ENCODE measurements around the gene SFPQ.
"Not testable (repeated sequence)": the region's sequence is repeated elsewhere in the genome, so short reads cannot be mapped to it uniquely, and the experiment has no call there.

SFPQ gene

DNA sequence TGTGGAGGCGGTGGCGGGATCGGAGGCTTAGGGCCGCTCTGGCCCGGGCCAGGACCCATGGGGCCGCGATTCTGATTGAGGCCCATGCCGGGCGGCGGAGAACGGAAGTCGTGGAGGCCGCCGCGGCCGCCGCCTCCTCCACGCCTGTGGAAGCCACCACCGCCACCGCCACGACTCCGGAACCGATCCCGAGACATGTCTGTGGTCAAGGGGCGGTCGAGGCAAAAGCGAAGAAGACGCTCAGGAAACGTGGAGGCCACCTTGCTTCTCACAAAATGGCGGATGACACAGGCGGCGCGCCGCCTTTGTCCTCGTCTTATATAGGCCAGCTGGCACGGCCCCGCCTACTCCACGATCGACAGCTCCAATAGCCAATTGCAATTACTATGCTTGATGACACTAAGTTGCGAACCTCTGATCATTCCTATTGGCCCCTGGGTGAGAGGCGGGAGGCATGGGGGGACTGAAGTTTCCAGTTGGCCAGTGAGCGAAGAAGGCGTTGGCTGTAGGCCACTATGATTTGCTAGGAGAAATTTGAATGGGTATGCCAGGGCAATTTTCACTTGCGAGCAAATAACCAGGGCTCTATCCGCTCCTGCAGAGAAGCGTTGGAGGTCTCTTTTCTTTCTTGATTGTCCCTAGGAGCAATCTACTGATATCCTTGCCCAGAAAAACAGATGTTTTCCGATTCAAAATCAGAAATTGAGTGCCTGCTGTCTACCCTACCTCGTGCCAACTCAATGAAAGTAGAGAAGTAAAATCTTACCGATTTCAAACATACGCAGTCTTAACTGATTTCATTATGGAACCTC, at the start of gene SFPQ:
TSS of gene SFPQ (minus strand) at position 293 of the 812 bp plus-strand sequence. CDS start at position 197, 96 bp downstream.
- peak; percentile 98 for DNase-seq

GRCh38 chr1:35236772-35237171, 43.8 kb upstream of the SFPQ start:
- not testable (repeated sequence) for DNase-seq

GRCh38 chr1:35231287-35231686, 38.3 kb upstream of the SFPQ start:
- DNase-seq = no peak

DNA sequence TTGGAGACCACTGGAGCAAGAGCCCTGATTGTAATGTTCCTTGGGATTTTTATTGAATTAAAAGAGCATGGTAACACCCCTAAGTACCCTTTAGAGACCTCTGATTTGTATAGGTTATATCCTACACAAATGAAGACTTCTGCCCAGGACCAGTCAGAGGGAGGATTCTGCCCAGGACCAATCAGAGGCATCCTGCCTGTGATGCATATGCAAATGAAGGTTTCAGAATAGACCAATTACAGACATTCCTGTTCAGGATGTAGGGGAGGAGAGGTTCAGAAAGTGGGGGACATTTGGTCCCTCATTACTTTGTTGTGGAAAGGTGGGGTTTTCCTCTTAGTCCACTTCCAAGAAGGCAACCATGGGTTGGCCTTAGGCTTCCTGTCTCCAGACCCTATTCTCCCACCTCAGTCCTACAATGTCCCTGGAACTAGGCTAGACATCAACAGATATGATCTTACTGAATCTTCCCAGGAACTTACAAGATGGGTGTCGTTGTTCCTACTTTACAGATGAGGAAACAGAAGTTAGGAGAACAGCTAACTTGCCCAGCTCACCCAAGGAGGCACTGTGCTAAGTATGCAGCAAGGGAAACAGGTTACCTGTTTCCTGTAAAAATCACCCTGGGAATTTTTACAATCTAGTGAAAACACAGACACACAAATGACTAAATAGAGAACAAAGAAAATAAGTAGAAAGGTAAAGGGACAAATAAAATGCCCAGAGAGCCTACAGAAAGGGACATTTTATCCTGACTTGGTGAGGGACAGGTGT, 36.8 kb upstream of the SFPQ start:
- no peak for DNase-seq

GRCh38 chr1:35226546-35226945, 33.6 kb upstream of the SFPQ start:
- no peak for DNase-seq

DNA sequence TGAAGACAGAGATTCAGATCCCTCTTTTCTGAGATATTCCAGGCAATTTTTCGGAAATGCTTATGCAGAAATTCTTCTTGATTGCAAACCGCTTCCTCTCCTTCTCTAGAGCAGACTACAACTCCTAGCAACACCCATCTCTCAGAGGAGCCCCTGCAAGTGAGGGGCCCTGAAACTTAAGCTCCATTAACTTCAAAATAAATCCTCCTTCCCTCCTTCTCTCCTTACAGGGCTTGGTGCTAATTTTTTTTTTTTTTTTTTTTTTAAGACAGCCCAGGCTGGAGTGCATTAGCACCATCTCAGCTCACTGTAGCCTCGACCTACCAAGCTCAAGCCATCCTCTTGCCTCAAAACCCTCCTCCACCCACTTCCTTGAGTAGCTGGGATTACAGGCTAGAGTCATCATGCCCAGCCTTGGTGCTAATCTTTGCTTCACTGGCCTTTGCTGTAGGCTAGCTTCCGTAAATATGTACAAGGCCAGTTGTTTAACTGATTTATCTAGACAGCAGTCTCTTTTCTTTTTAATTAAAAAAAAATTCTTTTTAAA, 30.2 kb upstream of the SFPQ start:
- no peak for DNase-seq

DNA sequence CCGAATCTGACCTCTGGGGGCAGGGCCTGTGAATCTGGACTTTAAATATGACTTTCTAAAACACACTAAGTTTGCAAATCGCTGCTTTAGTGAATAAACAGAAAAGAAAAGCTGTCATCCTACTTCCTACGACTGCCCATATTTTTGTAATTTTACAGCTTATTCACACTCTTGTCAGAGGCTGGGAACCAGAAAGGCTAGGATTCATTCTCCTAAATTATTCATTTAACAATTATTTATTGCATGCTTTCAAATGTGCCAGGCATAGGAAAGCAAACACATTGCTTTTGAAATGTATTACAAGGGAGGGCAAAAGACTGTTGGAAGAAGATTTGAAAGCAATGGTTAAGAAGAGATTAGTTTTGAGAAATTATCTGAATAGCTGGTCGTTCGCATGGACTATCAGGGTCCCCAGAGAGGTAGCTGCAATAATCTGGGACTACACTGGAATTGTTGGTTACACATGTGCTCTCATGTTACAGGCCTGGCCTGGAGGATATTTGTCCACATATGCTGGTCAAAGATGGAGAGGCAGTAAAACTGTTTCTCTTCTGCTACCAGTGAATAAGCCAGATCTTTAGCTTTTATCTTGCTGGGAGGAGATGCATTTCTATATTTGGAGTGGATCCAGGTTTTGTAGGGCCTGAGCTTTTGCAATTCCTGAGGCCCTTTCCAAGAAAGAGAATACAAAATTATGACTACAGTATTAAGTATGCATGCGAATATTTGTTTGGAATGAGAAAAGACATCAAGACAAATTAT, 29.6 kb upstream of the SFPQ start:
- DNase-seq = no peak

- peak; percentile 7 for DNase-seq
These were observed 28.0 kb upstream of the SFPQ start for GRCh38 chr1:35220976-35221375.

- no peak for DNase-seq
These were observed 22.4 kb upstream of the SFPQ start for GRCh38 chr1:35215346-35215745.

DNA sequence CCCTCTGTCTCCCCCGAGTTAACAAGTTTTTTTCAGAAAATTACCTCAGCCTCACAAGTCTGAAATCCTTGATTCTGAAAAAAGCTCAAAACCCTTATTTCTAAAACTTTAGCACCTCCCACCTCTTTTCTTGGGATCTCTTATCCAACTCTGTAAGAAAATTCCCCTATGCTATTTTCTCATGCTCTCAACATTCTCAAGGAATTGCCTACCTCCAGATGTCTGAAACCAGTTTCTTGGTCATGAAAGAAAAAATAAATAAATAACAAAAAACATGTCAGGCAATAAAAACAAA, 18.1 kb upstream of the SFPQ start:
- DNase-seq = no peak

DNA sequence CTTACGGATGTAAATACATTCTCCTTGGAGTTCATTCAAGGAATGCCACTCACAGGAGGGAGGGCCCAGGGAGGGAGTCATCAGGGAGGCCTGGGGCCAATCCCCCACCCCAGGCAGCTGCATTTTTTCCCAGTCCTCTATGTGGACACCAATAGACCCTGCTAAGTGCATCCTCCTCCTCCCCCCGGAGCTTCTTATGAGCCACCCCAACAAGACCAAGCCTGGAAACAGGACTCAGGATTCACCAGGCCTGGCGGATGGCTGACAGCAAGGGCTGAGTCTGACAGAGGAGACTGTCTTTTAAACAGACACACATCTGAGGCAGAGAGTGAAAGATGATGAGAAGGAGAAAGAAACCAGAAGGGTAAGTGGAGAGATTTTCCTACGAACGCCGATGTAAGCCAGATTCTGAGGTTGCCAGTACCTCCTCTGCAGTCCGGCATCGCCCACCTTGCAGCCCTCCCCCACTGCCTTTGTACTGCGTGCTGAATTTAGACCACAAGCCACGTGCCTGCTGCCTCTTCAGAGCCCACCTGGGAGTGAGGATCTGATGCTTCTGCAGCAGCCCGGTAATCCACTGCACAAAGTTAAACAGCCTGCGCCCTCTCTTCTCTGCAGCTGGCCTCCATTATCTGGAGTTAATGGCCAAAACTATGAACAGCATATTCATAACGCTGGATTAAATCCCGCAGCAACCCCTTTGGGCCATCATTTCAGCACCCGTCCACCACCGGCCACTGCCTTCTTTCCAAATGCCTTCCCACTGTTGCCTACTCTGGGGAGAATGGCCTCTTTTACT, 17.6 kb upstream of the SFPQ start:
- no peak for DNase-seq

DNA sequence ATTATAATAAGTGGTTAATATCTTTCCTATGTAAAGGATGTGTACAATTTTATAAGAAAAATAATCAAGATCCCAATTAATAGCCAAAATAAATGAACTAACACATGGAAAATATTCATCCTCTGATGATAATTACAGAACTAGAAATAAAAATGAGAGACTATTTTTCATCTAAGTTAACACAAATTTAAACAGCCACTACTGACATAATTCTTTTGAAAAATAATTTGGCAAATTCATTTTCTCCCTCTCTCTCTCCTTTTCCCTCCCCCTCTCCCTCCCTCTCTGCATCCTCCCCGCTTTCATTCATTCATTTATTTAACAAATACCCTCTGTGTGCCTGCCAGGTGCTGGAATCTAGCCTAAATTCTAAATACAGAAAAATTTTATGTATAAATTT, 10.3 kb upstream of the SFPQ start:
- DNase-seq = no peak

- DNase-seq = peak; percentile 79
These were observed 9.2 kb upstream of the SFPQ start for GRCh38 chr1:35202048-35202719.

- no peak for DNase-seq
These were observed 8.7 kb upstream of the SFPQ start for GRCh38 chr1:35201631-35202030.

DNA sequence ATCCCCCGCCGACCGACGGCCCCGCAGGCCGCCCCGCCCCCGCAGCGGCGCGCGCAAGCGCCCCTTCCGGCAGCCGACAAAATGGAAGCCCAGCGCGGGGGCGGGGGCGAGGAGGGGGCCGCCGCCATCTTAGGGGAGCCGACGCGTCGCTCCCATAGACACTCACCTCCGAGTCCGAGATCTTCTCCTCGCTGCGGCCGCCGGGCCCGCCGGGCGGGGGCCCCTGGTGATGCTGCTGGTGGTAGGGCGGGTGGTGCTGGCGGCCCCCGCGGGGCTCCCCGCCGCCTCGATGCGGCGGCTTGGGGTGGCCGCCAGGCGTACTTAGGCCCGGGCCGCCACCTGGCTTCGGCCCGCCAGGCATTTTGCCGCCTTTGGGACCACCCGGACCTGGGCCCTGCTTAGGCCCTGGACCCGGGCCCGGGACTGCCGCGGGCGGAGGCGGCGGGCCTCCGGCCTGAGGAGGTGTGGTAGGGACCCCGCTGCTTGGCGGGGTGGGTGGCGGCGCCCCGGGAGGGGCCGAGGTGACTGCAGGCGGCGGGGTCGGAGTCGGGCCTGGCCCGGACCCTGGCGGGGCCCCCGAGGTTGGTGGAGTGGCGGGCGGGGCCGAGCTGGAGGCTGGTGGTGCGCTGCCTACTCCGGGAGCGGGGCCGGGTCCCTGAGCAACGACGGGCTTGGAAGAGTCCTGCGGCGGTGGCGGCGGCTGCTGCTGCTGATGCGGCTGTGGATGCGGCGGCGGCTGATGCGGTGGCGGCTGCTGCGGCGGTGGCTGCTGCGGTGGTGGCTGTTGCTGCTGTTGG, 691 bp downstream of the SFPQ start:
- DNase-seq = peak; percentile 90

DNA sequence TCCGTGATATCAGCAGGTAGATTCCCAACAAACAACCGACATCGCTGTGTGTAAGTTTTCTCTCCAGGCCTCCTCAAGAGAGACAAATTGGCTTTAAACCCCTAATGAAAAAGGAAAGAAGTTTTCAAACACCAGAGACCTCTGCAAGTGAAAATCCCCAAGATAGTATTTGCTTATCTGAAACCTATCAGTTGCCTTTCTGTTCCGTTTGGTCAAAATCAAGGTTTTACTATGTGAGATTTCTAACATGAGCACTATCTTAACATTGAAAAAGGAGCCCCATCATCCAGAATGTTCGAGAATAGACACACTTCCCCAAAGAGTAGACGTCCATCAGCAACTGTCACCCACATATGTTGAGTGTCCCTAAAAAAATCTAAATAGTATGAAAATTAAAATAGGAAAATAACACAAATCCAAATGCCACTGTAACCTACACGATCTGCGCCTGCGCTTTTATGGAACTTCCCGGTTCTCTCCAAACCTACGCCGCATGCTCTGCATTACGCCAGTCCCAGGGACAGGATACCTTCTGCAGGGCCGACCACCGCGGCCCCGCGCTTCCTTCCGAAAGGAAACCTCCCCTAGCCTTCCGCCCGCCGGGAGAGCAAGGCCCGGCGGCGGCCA, 1.4 kb downstream of the SFPQ start:
- no peak for DNase-seq

DNA sequence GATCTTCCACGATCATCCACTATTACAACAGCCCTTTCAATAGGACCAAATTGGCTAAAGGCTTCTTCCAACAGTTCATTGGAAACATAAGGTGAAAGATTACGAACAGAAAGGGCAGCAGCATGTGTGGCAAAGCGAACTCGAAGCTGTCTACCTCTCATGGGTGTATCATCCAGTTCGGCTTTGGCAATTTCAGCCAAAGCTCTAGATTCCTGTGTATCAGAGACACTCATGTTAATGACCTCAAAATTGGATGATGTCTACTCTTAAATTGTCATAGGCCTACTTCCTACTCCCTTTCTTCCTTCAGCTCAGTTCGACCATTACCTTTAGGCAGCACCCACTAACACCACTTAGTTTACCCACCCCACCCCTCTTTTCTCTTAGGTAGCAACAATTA, 2.2 kb downstream of the SFPQ start:
- peak; percentile 15 for DNase-seq

DNA sequence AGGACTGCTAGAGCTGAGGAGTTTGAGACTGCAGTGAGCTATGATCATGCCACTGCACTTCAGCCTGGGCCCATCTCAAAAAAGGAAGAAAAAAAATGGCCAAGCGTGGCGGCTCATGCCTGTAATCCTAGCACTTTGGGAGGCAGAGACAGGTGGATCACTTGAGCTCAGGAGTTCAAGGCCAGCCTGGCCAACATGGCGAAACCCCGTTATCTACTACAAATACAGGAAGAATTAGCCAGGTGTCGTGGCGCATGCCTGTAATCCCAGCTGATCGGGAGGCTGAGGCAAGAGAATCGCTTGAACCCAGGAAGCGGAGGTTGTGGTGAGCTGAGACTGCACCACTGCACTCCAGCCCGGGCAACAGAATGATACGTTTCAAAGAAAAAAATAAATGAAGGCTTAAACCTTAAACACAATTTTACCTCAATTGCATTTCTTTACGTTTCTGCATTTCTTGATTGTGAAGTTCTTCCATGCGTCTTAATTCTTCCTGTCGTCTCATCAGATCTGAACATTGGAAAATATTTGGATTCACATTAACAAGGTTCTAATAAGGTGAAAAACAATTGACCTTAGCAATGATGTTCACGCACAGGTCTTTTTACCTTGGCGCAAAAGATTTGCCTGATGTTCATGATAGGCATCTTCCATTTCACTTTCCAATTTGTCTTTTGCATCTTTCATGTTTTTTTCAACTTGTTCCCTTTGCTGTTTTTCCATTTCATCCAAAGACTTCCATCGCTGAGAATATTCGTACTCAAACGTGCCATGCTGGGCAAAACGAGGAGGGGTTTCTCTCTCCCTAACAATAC, 4.2 kb downstream of the SFPQ start:
- no peak for DNase-seq

- no peak for DNase-seq
These were observed 5.1 kb downstream of the SFPQ start for GRCh38 chr1:35187816-35188342.

All from inflammatory macrophage treated with lipopolysaccharide for 4 hours (primary cell).